H1 (cell line): ENCODE measurements around the gene SLC12A5. TPM values are rescaled to one million over a fixed set of nuclear protein-coding genes. Genes with fewer than 3 reads are reported as not detected.

Source experiments
- ASH2L ChIP-seq: fragments of 200-600, 300-600 bp; sonication (generic); IDR thresholded peaks from one replicate; pipeline ENCODE4 v1.7.1; 2017; ENCODE audit warnings: low read length
- TEAD4 ChIP-seq: IDR thresholded peaks from 2 replicates; pipeline ENCODE4 v1.6.1; 2012; ENCODE audit warnings: low read depth, low read length, inconsistent platforms, mixed read lengths
- polyA plus RNA-seq, 7 experiments: library from polyadenylated mRNA; depleted of rRNA in 3 of 7; stranded (reverse) in 5 of 7; unstranded in 2 of 7; fragments of >200 nt in 5 of 7; fragments of 200-250 nt in 2 of 7; gene quantifications; 1 replicate in 5 of 7; 2 replicates in 1 of 7; 4 replicates in 1 of 7; pipeline versions ENCODE4 v1.2.1 to v1.2.3, GENCODE V29; 2011 to 2013; ENCODE audit warnings: missing spikeins in 2 of 7, mixed read lengths in 2 of 7
- total RNA-seq: library from RNA; stranded (reverse); fragmentation: NEBNext Ultra II Directional; extraction: Animal tissue kit (Norgen Biotek cat#: 25700); gene quantifications from 2 replicates; pipeline ENCODE4 v1.2.1, GENCODE V29; 2021

SLC12A5 gene
- total and polyA plus RNA-seq, 2 of the 8 experiments (the other 6 are each of a cell fraction or from before 2014, with no cell fraction given): 1.9 to 7.3 TPM

GRCh38 chr20:46087161-46087560 is 58.1 kb downstream of the SLC12A5 start (continued):
- TF ChIP-seq TEAD4 (no peak), ASH2L (no peak)
